ENCODE results near the gene COG5.

Gene COG5

GRCh38 chr7:107530751-107531150 is 33.0 kb downstream of the COG5 start:
- TF ChIP-seq ZNF211 (tag by site-specific recombination; IDR thresholded peaks at IDR 0.05; ENCODE audit: low read depth) (no peak), ZNF423 (tag by site-specific recombination; IDR thresholded peaks at IDR 0.05) (no peak), ZSCAN4 (tag by site-specific recombination; IDR thresholded peaks at IDR 0.05) (no peak), ZNF624 (tag by site-specific recombination; IDR thresholded peaks at IDR 0.05) (no peak), ZNF623 (tag by site-specific recombination; IDR thresholded peaks at IDR 0.05) (no peak), ZBTB48 (tag by site-specific recombination; IDR thresholded peaks at IDR 0.05) (no peak)
- ChIA-PET POLR2A (no interaction called here), CTCF (no interaction called here)
- no peaks in the 10 kb centered on the region for H3K9me3 ChIP-seq (ENCODE audit: control insufficient read depth, insufficient read depth, low read depth, low read length)
- no peak overlapping the region for H3K27ac ChIP-seq (ENCODE audit: extremely low read depth, low read depth, low read length)
- H3K4me3 ChIP-seq (ENCODE audit: low read depth, low read length) = no peak overlapping the region
- peaks cover 0 to 3% of the 10 kb centered on the region in 2 experiments; a peak in 1 of 3 replicates for H3K36me3 ChIP-seq (ENCODE audit: control insufficient read depth in 2 of 2, insufficient read depth in 1 of 2, low read length in 2 of 2)
- H3K4me1 ChIP-seq (ENCODE audit: control insufficient read depth, insufficient read depth, low read length) = no peaks in the 10 kb centered on the region

GRCh38 chr7:107528461-107528860 is 35.3 kb downstream of the COG5 start:
- Histone ChIP-seq H3K9me3 (ENCODE audit: control insufficient read depth, insufficient read depth, low read depth, low read length) (no peaks in the 10 kb centered on the region), H3K4me3 (ENCODE audit: low read depth, low read length) (no peak overlapping the region), H3K36me3 (ENCODE audit: control insufficient read depth in 2 of 2, insufficient read depth in 1 of 2, low read length in 2 of 2) (peaks cover 0 to 3% of the 10 kb centered on the region in 2 experiments; a peak in 2 of 3 replicates), H3K4me1 (ENCODE audit: control insufficient read depth, insufficient read depth, low read length) (no peaks in the 10 kb centered on the region), H3K27ac (ENCODE audit: extremely low read depth, low read depth, low read length) (no peak overlapping the region)
- TF ChIP-seq TCF7L2 (IDR thresholded peaks at IDR 0.05; ENCODE audit: borderline replicate concordance, low read depth, low read length) (no peak), HOXD13 (CRISPR knock-in tag; IDR thresholded peaks at IDR 0.05; ENCODE audit: borderline replicate concordance) (no peak), ZNF654 (tag by site-specific recombination; IDR thresholded peaks at IDR 0.05; ENCODE audit: low read depth) (no peak), ZSCAN18 (tag by site-specific recombination; IDR thresholded peaks at IDR 0.05) (no peak), YY2 (tag by site-specific recombination; IDR thresholded peaks at IDR 0.05) (no peak), ZNF16 (tag by site-specific recombination; IDR thresholded peaks at IDR 0.05; ENCODE audit: low read depth) (no peak), ZNF2 (tag by site-specific recombination; IDR thresholded peaks at IDR 0.05) (no peak), PRDM4 (tag by site-specific recombination; IDR thresholded peaks at IDR 0.05) (no peak), ZNF624 (tag by site-specific recombination; IDR thresholded peaks at IDR 0.05) (no peak), ZNF10 (tag by site-specific recombination; IDR thresholded peaks at IDR 0.05) (no peak), ZNF530 (tag by site-specific recombination; IDR thresholded peaks at IDR 0.05; ENCODE audit: low read depth) (no peak), ZNF664 (tag by site-specific recombination; IDR thresholded peaks at IDR 0.05) (no peak), ZNF792 (tag by site-specific recombination; IDR thresholded peaks at IDR 0.05) (no peak), ZNF266 (tag by site-specific recombination; IDR thresholded peaks at IDR 0.05; ENCODE audit: low read depth) (no peak)
- POLR2A ChIA-PET = no interaction called here
- CTCF ChIA-PET = interaction anchor here (0.6 kb wide), 1 partner anchor 237 kb away, joined by 3 read pairs; no protein-coding TSS in a partner anchor

Measured in HEK293 (cell line).